OCI-LY7 (cell line): ENCODE data around the gene PODXL2.

Source experiments
- CTCF ChIP-seq: fragments of 200-600 bp; sonication (generic); conservative IDR thresholded peaks from 2 replicates; pipeline ENCODE4 v1.5.1; 2014; ENCODE audit warnings: mild to moderate bottlenecking, antibody characterized with exemption, low read length, moderate library complexity, mixed read lengths
- EZH2phosphoT487 ChIP-seq: fragments of 200-600 bp; sonication (generic); IDR thresholded peaks from 2 replicates; pipeline ENCODE4 v1.6.1; 2018; ENCODE audit warnings: low read depth, borderline replicate concordance, mild to moderate bottlenecking, mixed run types, antibody characterized with exemption, low read length, moderate library complexity, mixed read lengths

GRCh38 chr3:127595303-127595702 is 33.7 kb upstream of the PODXL2 start:
- TF ChIP-seq CTCF (no peak), EZH2phosphoT487 (no peak)
